IPS-20b (cell line): ENCODE results near the gene CAPN9.

Source experiments
- H3K27ac ChIP-seq: one replicate; pipeline ENCODE4 v1.5.1; 2013; ENCODE audit warnings: low read length
- H3K27me3 ChIP-seq: 2 replicates; pipeline ENCODE4 v1.6.1; 2013; ENCODE audit warnings: mild to moderate bottlenecking, low read length, inconsistent platforms; ENCODE audit not compliant: insufficient read depth
- H3K36me3 ChIP-seq: 2 replicates; pipeline ENCODE4 v1.6.1; 2013; ENCODE audit warnings: low read depth, mild to moderate bottlenecking, inconsistent platforms, low read length, moderate library complexity; ENCODE audit not compliant: insufficient read depth
- H3K4me1 ChIP-seq: 2 replicates; pipeline ENCODE4 v1.6.1; 2013; ENCODE audit warnings: mild to moderate bottlenecking, control low read depth, inconsistent platforms, low read length, moderate library complexity; ENCODE audit not compliant: insufficient read depth
- H3K4me3 ChIP-seq: 2 replicates; pipeline ENCODE4 v1.5.1; 2013; ENCODE audit warnings: mild to moderate bottlenecking, low read length, inconsistent platforms
- H3K9ac ChIP-seq: 2 replicates; pipeline ENCODE4 v1.6.1; 2013; ENCODE audit warnings: low read depth, mild to moderate bottlenecking, inconsistent platforms, low read length, moderate library complexity
- H3K9me3 ChIP-seq: 2 replicates; pipeline ENCODE4 v1.6.1; 2013; ENCODE audit warnings: mild to moderate bottlenecking, low read depth, low read length, inconsistent platforms; ENCODE audit not compliant: insufficient read depth

The CAPN9 gene

DNA sequence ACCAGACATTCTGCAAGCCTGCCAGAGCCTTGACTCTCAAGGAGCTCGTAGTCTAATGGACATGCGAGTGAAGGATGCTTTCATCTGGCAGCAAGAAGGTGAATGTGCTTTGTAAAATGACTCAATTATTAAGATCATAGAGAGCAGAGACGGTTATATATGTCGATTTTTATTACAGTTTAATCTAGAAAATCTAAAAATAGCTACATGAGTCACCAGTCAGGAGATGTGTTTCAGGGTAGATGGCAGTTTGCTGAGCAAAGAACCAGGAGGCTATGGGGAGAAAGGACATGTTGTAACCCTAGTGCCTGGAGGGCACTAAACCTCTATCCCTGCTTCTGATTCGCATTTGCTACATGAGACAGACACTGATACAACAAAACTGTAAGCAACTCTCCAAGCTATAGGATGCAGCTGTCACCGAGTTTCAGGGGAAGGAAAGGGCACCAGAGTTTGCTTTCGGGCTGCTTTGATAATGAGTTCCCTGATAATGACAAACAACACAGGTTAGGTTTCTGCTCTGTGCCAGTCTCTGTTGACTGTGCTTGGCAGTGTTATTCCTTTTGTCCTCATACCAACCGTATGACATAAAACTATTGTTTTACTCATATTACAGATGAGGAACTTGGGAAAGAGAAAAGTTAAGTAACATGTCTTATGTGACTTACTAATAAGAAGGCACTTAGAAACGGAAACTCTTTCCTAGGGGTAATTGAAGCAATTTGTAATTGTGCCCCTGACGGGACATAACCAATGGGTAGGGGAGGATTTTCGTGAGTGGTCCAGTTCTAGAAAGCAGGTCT is 77.9 kb downstream of the CAPN9 start:
- Histone ChIP-seq H3K9ac (no peak overlapping the region), H3K27ac (no peak overlapping the region), H3K27me3 (no peaks in the 10 kb centered on the region), H3K9me3 (no peaks in the 10 kb centered on the region), H3K4me3 (no peak overlapping the region), H3K4me1 (no peaks in the 10 kb centered on the region), H3K36me3 (no peaks in the 10 kb centered on the region)

DNA sequence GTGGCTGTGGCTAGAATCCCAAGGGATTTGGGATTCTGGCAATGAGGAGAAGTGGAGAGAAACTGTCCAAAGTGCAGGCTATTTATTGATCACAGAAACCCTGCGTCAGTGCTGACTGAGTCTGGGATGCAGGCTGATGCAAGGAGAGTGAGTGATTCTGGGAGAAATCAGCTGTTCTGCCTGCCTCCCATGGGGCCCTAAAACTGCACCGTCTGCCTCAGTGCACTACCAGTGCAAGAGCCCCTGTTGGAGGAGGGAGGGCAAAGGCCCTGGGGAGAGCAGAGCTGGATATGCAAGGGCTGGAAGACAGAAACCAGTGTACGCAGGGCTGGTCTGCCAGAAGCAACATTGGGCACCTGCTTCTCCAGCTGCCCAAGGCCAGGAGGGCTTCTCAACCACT is 78.6 kb downstream of the CAPN9 start:
- no peaks in the 10 kb centered on the region for H3K9me3 ChIP-seq
- H3K4me3 ChIP-seq: no peak overlapping the region
- no peaks in the 10 kb centered on the region for H3K4me1 ChIP-seq
- no peak overlapping the region for H3K9ac ChIP-seq
- no peaks in the 10 kb centered on the region for H3K36me3 ChIP-seq
- H3K27ac ChIP-seq: no peak overlapping the region
- H3K27me3 ChIP-seq: no peaks in the 10 kb centered on the region

- Histone ChIP-seq H3K4me1 (no peaks in the 10 kb centered on the region), H3K9me3 (no peaks in the 10 kb centered on the region), H3K36me3 (no peaks in the 10 kb centered on the region), H3K27me3 (no peaks in the 10 kb centered on the region), H3K27ac (no peak overlapping the region), H3K9ac (no peak overlapping the region), H3K4me3 (no peak overlapping the region)
These were observed 79.1 kb downstream of the CAPN9 start for GRCh38 chr1:230826166-230826875.

DNA sequence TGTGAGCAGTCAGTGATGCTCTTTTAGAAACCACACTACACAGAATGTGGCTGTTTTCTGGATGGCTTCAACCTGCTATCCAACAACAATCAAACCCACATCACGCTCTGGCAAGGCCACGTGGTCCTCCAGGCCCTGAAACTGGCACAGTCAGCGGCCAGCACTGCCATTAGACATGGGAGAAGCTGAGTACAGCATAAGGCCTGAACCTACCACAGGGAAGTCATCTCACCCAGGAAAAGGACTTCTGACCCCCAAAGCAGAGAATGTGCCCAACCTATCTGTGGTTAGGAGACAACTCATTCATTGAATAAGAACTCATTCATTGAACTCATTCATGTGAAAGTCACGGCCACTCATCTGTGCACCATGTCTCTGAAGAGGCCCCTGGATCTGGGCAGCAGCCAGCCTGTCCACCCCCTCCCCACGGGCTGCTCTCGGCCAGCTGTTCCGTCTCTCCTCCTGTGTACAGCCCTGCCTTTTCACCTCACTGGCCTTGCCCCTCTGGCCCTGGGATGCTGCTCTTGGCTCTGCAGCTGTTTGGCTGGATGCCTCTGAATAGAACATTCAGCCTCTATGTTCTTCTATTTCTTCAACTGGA is 80.0 kb downstream of the CAPN9 start:
- H3K36me3 ChIP-seq: no peaks in the 10 kb centered on the region
- no peak overlapping the region for H3K9ac ChIP-seq

DNA sequence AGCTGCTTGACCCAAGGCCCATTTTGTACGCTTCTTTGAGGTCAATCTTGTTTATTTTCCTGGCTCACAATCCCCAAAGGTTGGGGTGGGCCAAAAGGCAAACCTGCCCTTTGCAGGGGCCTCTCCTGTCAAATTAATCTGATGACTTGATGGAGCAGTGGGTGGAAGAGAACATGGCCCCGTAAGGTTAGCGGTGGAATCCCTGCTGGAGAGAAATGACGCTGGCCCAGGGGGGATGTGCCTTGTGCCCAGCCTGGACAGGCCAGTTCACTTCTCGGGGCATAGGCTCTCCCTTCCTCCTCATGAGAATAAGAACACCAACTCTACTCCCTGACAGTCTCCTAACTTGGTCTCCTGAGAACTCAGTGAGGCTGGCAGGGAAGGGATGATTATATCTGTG is 80.6 kb downstream of the CAPN9 start:
- Histone ChIP-seq H3K9me3 (no peaks in the 10 kb centered on the region), H3K4me3 (no peak overlapping the region), H3K36me3 (no peaks in the 10 kb centered on the region), H3K4me1 (no peaks in the 10 kb centered on the region), H3K9ac (no peak overlapping the region), H3K27me3 (no peaks in the 10 kb centered on the region), H3K27ac (no peak overlapping the region)

More for the DNA sequence above, 80.0 kb downstream of the CAPN9 start:
- no peak overlapping the region for H3K27ac ChIP-seq
- H3K27me3 ChIP-seq: no peaks in the 10 kb centered on the region
- no peak overlapping the region for H3K4me3 ChIP-seq
- H3K4me1 ChIP-seq: no peaks in the 10 kb centered on the region
- no peaks in the 10 kb centered on the region for H3K9me3 ChIP-seq

DNA sequence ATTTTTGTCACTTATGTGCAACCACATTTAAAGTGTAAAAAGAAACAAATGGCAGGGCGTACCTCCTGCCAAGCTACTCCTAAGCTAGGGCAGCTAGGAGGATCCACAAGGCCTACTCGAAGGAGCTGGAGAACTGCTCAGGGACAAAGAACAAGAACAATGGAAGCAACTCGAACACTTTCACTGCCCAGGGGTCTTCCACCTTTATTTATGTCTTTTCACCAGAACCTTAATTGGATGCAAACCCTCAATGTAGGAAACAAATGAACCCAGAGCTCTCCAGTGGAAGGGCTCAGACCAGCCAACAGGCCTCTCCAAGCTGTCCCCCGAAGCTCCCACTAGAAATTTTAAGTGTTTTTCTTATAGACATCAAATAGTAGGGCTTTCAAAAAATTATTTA is 81.2 kb downstream of the CAPN9 start:
- Histone ChIP-seq H3K27ac (no peak overlapping the region), H3K4me3 (no peak overlapping the region), H3K9ac (no peak overlapping the region), H3K36me3 (no peaks in the 10 kb centered on the region), H3K9me3 (no peaks in the 10 kb centered on the region), H3K4me1 (no peaks in the 10 kb centered on the region), H3K27me3 (no peaks in the 10 kb centered on the region)

GRCh38 chr1:230831771-230832170 is 84.6 kb downstream of the CAPN9 start:
- Histone ChIP-seq H3K27ac (no peak overlapping the region), H3K36me3 (no peaks in the 10 kb centered on the region), H3K9ac (no peak overlapping the region), H3K9me3 (no peaks in the 10 kb centered on the region), H3K4me3 (no peak overlapping the region), H3K4me1 (no peaks in the 10 kb centered on the region), H3K27me3 (no peaks in the 10 kb centered on the region)

DNA sequence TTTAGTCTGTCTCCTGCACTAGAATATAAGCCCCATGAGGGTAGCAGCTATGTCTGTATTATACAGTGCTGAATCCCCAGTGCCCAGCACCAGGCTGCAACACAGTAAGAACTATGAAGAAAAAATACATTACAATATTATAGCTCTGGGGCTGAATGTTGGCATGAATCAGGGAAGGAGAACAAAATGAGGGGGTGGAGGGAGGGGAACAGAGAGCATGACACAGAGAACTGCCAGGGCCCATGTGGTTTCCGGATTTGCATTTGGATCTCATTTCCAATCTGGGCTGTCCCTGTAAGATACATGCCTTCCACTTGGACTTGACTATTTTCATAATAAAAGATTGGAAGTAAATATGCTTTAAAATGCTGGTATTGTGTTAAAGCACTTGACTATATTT is 85.3 kb downstream of the CAPN9 start:
- Histone ChIP-seq H3K4me3 (no peak overlapping the region), H3K9me3 (no peaks in the 10 kb centered on the region), H3K27ac (no peak overlapping the region), H3K36me3 (no peaks in the 10 kb centered on the region), H3K4me1 (no peaks in the 10 kb centered on the region), H3K27me3 (no peaks in the 10 kb centered on the region), H3K9ac (no peak overlapping the region)

DNA sequence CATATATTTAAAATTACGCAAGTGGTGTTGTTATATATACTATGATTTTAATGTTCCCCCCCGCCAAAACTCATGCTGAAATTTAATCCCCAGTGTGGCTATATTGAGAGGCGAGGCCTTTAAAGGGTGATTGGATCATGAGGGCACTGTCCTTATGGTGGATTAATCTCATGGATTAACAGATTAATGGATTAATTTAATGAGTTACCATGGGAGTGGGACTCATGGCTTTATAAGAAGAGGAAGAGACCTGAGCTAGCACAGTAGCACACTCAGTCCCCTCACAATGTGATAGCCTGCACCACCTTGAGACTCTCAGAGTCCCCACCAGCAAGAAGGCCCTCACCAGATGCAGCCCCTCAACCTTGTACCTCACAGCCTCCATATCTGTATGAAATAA is 86.3 kb downstream of the CAPN9 start:
- no peaks in the 10 kb centered on the region for H3K4me1 ChIP-seq
- H3K4me3 ChIP-seq: no peak overlapping the region
- no peak overlapping the region for H3K27ac ChIP-seq
- peaks cover 6% of the 10 kb centered on the region; the same call in 1 of the 2 replicates for H3K36me3 ChIP-seq
- no peaks in the 10 kb centered on the region for H3K9me3 ChIP-seq
- no peak overlapping the region for H3K9ac ChIP-seq
- H3K27me3 ChIP-seq: no peaks in the 10 kb centered on the region

DNA sequence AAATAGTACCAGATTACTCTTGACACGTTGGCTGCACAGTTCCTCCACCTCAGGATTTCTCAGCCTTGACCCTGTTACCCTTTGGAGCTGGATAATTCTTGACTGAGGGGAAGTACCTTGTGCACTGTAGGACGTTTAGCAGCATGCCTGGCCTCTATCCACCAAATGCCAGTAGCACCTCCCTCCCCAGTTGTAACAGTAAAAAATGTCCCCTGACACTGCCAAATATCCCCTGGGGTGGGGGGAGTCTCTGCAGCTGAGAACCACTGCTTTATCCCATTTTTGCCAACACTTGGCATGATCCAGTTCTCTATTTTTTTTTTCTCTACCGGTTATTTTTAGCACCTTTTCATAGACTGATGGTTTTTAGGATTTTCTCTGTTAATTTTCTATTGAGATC is 87.1 kb downstream of the CAPN9 start:
- no peaks in the 10 kb centered on the region for H3K4me1 ChIP-seq
- H3K4me3 ChIP-seq: no peak overlapping the region
- peaks cover 14% of the 10 kb centered on the region; the same call in 1 of the 2 replicates for H3K36me3 ChIP-seq
- no peaks in the 10 kb centered on the region for H3K27me3 ChIP-seq
- no peaks in the 10 kb centered on the region for H3K9me3 ChIP-seq
- H3K27ac ChIP-seq: no peak overlapping the region
- H3K9ac ChIP-seq: no peak overlapping the region

DNA sequence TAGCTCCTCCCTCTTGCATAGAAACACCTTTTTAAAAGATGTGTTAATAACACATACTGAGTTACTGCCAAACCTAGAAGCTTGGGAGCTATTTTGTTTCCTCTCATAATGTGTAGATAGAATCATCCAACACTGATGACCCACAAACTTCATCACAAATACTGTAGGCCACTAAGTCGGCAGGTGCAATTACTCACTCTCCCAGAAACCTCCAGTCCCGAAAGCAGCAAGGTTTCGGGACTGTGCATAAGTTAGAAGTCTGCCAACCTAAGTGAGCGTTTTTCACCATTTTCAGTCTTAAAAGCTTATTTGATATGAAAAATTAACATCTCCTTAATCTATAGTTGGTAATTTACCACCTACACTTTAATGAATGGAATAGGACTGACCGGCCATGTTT is 89.2 kb downstream of the CAPN9 start:
- Histone ChIP-seq H3K27ac (no peak overlapping the region), H3K4me3 (no peak overlapping the region)

GRCh38 chr1:230836793-230837192 is 89.6 kb downstream of the CAPN9 start:
- Histone ChIP-seq H3K4me3 (no peak overlapping the region), H3K9ac (no peak overlapping the region), H3K9me3 (no peaks in the 10 kb centered on the region), H3K36me3 (peaks cover 38% of the 10 kb centered on the region), H3K27me3 (no peaks in the 10 kb centered on the region), H3K4me1 (no peaks in the 10 kb centered on the region), H3K27ac (no peak overlapping the region)

More for the DNA sequence above, 89.2 kb downstream of the CAPN9 start:
- Histone ChIP-seq H3K27me3 (no peaks in the 10 kb centered on the region), H3K9ac (no peak overlapping the region), H3K9me3 (no peaks in the 10 kb centered on the region), H3K4me1 (no peaks in the 10 kb centered on the region), H3K36me3 (peaks cover 33% of the 10 kb centered on the region)
